Tibial artery (tissue), 4 donors: Measurements from ENCODE around the gene TSSK2.

ENCODE experiments used
- DNase-seq, 2 donors: peaks; one replicate each; pipeline ENCODE4 v3.0.0-alpha.2; 2019
- H3K27ac ChIP-seq, 2 donors: fragments of 200-600 bp; sonication (generic) in 1 of 2; 1 replicate in 1 of 2; 2 replicates in 1 of 2; pipeline ENCODE4 v1.5.1; 2018 to 2019; ENCODE audit warnings: mild to moderate bottlenecking in 1 of 2
- H3K27me3 ChIP-seq, 2 donors: fragments of 200-600 bp; sonication (generic) in 1 of 2; one replicate each; pipeline versions ENCODE4 v1.5.1 to v1.6.0; 2016 to 2019
- H3K36me3 ChIP-seq, 3 donors: fragments of 200-600 bp; sonication (generic) in 2 of 3; one replicate each; pipeline ENCODE4 v1.5.1; 2016 to 2019; ENCODE audit warnings: mild to moderate bottlenecking in 2 of 3
- H3K4me1 ChIP-seq, 4 donors: fragments of 200-600 bp; sonication (generic) in 2 of 4; 1 replicate in 3 of 4; 2 replicates in 1 of 4; pipeline ENCODE4 v1.5.1; 2016 to 2019
- H3K4me3 ChIP-seq, 2 donors: fragments of 200-600 bp; sonication (generic) in 1 of 2; 1 replicate in 1 of 2; 2 replicates in 1 of 2; pipeline ENCODE4 v1.5.1; 2018 to 2019; ENCODE audit warnings: mild to moderate bottlenecking in 2 of 2
- H3K9me3 ChIP-seq, 3 donors: fragments of 200-600 bp; sonication (generic) in 1 of 3; one replicate each; pipeline ENCODE4 v1.5.1; 2016 to 2019
- CTCF ChIP-seq, 2 experiments: fragments of 200-600 bp in 1 of 2; fragments of 450-650 bp in 1 of 2; IDR thresholded peaks; one replicate each; pipeline ENCODE4 v1.5.1; 2017 to 2019; ENCODE audit warnings: antibody characterized with exemption in 2 of 2, mild to moderate bottlenecking in 1 of 2, moderate library complexity in 1 of 2
- intact Hi-C: fragments of 100-400 bp; cut with DNase I; formaldehyde crosslinking; loops from one replicate; pipeline ENCODE4 v1.15.0; 2023; ENCODE audit warnings: low total_unique reads

Gene TSSK2

DNA sequence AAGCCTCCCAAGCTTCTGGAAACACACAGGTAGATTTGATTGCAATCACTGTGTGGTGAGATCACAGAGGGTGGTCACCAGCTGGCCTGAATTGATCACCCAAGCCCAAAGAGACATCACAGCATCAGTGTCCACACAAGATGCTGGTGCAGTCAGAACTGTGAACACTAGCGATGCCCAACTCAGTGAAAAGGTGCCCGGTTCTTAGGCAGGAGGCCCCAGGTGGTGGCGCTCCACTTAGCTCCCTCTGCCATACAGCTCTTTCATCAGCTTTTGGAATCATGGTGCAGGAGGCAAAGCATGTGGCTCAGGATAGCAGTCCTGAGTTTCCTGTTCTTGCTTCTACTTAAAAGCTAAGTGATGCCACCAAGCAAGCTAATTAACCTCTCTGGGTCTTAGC is 20.0 kb upstream of the TSSK2 start:
- Histone ChIP-seq H3K4me1 (peaks cover 0 to 70% (median 43%) of the 10 kb centered on the region in 4 donors), H3K27me3 (no peaks in the 10 kb centered on the region), H3K4me3 (no peak overlapping the region), H3K9me3 (no peaks in the 10 kb centered on the region), H3K27ac (no peak overlapping the region), H3K36me3 (peaks cover 0 to 7% (median 0%) of the 10 kb centered on the region in 3 donors)
- intact Hi-C loops, result no loop called here
- peak in 1 of 2 donors; percentile 13 for DNase-seq
- no peak for TF ChIP-seq CTCF (IDR thresholded peaks at IDR 0.05)

- Histone ChIP-seq H3K9me3 (no peaks in the 10 kb centered on the region), H3K27ac (no peak overlapping the region), H3K27me3 (no peaks in the 10 kb centered on the region), H3K4me3 (no peak overlapping the region), H3K36me3 (peaks cover 0 to 7% (median 0%) of the 10 kb centered on the region in 3 donors), H3K4me1 (peaks cover 0 to 70% (median 42%) of the 10 kb centered on the region in 4 donors)
- intact Hi-C loops, result no loop called here
- peak in 1 of 2 donors; percentile 6 for DNase-seq
- no peak for TF ChIP-seq CTCF (IDR thresholded peaks at IDR 0.05)
Measured at GRCh38 chr22:19111584-19111983, 19.5 kb upstream of the TSSK2 start.

- intact Hi-C loops, result no loop called here
- no peaks in the 10 kb centered on the region for H3K27me3 ChIP-seq
- no peak overlapping the region for H3K4me3 ChIP-seq
- H3K27ac ChIP-seq, result no peak overlapping the region
- TF ChIP-seq CTCF (IDR thresholded peaks at IDR 0.05), result no peak
- peaks cover 0 to 7% (median 0%) of the 10 kb centered on the region in 3 donors for H3K36me3 ChIP-seq
- H3K4me1 ChIP-seq, result peaks cover 0 to 74% (median 48%) of the 10 kb centered on the region in 4 donors
- no peaks in the 10 kb centered on the region for H3K9me3 ChIP-seq
- DNase-seq, result peak in 1 of 2 donors; percentile 11
Measured at GRCh38 chr22:19113429-19113828, 17.7 kb upstream of the TSSK2 start.

GRCh38 chr22:19114984-19115552 is 16.0 kb upstream of the TSSK2 start:
- H3K36me3 ChIP-seq, result peaks cover 0 to 7% (median 0%) of the 10 kb centered on the region in 3 donors
- peak in 1 of 2 donors; percentile 59 for DNase-seq
- no peaks in the 10 kb centered on the region for H3K27me3 ChIP-seq
- H3K4me3 ChIP-seq, result no peak overlapping the region
- H3K9me3 ChIP-seq, result no peaks in the 10 kb centered on the region
- H3K4me1 ChIP-seq, result peaks cover 0 to 76% (median 50%) of the 10 kb centered on the region in 4 donors
- H3K27ac ChIP-seq, result no peak overlapping the region
- intact Hi-C loops, result no loop called here
- no peak for TF ChIP-seq CTCF (IDR thresholded peaks at IDR 0.05)

GRCh38 chr22:19115628-19116027 is 15.5 kb upstream of the TSSK2 start:
- Histone ChIP-seq H3K27ac (no peak overlapping the region), H3K36me3 (peaks cover 0 to 7% (median 0%) of the 10 kb centered on the region in 3 donors)
- intact Hi-C loops, result no loop called here

More at GRCh38 chr22:19115628-19116027, 15.5 kb upstream of the TSSK2 start:
- H3K4me3 ChIP-seq, result no peak overlapping the region
- H3K4me1 ChIP-seq, result peaks cover 0 to 76% (median 53%) of the 10 kb centered on the region in 4 donors
- H3K9me3 ChIP-seq, result no peaks in the 10 kb centered on the region
- H3K27me3 ChIP-seq, result no peaks in the 10 kb centered on the region
- DNase-seq, result peak in 1 of 2 donors; percentile 41
- no peak for TF ChIP-seq CTCF (IDR thresholded peaks at IDR 0.05)
